ENCODE measurements around the gene CCSER2.

DNA sequence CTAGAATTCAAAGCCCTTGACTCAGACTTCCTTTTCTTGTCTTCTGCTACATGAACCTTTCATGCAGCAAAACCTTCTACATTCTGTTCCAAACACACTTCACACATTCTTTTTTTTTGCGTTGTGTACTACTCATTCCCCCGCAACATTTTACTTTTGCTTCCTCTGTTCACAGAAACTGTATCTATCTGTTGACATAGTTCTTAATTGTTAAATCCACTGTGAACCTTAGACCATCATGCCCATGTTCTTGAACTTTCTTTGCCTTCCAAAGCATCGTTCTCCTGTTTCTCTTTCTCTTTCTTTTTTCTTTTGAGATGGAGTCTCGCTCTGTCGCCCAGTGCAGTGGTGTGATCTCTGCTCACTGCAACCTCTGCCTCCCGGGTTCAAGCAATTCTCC is 14.2 kb downstream of the CCSER2 start:
- TF ChIP-seq POLR2A (IDR thresholded peaks at IDR 0.05) (no peak), POLR2AphosphoS5 (IDR thresholded peaks at IDR 0.05) (no peak)
- TF ChIP-seq, protein P1, sequence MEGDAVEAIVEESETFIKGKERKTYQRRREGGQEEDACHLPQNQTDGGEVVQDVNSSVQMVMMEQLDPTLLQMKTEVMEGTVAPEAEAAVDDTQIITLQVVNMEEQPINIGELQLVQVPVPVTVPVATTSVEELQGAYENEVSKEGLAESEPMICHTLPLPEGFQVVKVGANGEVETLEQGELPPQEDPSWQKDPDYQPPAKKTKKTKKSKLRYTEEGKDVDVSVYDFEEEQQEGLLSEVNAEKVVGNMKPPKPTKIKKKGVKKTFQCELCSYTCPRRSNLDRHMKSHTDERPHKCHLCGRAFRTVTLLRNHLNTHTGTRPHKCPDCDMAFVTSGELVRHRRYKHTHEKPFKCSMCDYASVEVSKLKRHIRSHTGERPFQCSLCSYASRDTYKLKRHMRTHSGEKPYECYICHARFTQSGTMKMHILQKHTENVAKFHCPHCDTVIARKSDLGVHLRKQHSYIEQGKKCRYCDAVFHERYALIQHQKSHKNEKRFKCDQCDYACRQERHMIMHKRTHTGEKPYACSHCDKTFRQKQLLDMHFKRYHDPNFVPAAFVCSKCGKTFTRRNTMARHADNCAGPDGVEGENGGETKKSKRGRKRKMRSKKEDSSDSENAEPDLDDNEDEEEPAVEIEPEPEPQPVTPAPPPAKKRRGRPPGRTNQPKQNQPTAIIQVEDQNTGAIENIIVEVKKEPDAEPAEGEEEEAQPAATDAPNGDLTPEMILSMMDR (IDR thresholded peaks at IDR 0.05): no peak
